K562 (cell line): ENCODE results near the gene LY6G6D. TPM values are rescaled to one million over a fixed set of nuclear protein-coding genes. Genes with fewer than 3 reads are reported as not detected.

Experiments
- ETV6 ChIP-seq, 3 experiments: fragments of 150-350 bp in 1 of 3; sonication (generic) in 1 of 3; formaldehyde crosslinking in 1 of 3; IDR thresholded peaks; 2 replicates each; pipeline versions ENCODE4 v1.6.1 to v1.8.0; 2014 to 2022; ENCODE audit warnings: borderline replicate concordance in 2 of 3, low read depth in 2 of 3, antibody characterized with exemption in 1 of 3, low read length in 1 of 3, mild to moderate bottlenecking in 1 of 3, missing genetic modification reagents in 1 of 3
- GATA2 ChIP-seq: sonication (generic); formaldehyde crosslinking; IDR thresholded peaks from 2 replicates; pipeline ENCODE4 v1.4.0; 2020; ENCODE audit warnings: mild to moderate bottlenecking, missing genetic modification reagents
- HDAC3 ChIP-seq: fragments of 450-650 bp; IDR thresholded peaks from 2 replicates; pipeline ENCODE4 v1.6.1; 2018; ENCODE audit warnings: borderline replicate concordance, mild to moderate bottlenecking, moderate library complexity; ENCODE audit not compliant: partially characterized antibody
- KLF10 ChIP-seq: fragments of 250-450 bp; sonication (Bioruptor Pico); IDR thresholded peaks from 2 replicates; pipeline ENCODE4 v1.6.1; 2021; ENCODE audit warnings: matching md5 sums
- MED1 ChIP-seq: sonication (generic); formaldehyde crosslinking; IDR thresholded peaks from 2 replicates; pipeline ENCODE4 v1.8.1; 2023; ENCODE audit warnings: missing genetic modification reagents, borderline replicate concordance
- NFRKB ChIP-seq: fragments of 450-650 bp; IDR thresholded peaks from 2 replicates; pipeline ENCODE4 v1.6.1; 2016; ENCODE audit warnings: low read depth
- PCBP1 ChIP-seq: fragments of 200-400 bp; formaldehyde crosslinking; IDR thresholded peaks from 2 replicates; pipeline ENCODE4 v1.6.1; 2018; ENCODE audit warnings: mild to moderate bottlenecking, low read depth, low read length; ENCODE audit not compliant: poor library complexity, severe bottlenecking
- PML ChIP-seq: IDR thresholded peaks from 2 replicates; pipeline ENCODE4 v1.6.1; 2012; ENCODE audit warnings: low read length, inconsistent platforms
- PRPF4 ChIP-seq: fragments of 200-400 bp; formaldehyde crosslinking; IDR thresholded peaks from one replicate; pipeline ENCODE4 v1.6.1; 2017; ENCODE audit warnings: low read length, low read depth, mild to moderate bottlenecking; ENCODE audit not compliant: insufficient read depth, poor library complexity, severe bottlenecking
- SIN3A ChIP-seq, 2 experiments: fragments of 150-350 bp in 1 of 2; IDR thresholded peaks; 2 replicates each; pipeline ENCODE4 v1.6.1; 2011 to 2016; ENCODE audit warnings: borderline replicate concordance in 2 of 2, low read depth in 2 of 2, low read length in 2 of 2, mild to moderate bottlenecking in 2 of 2, moderate library complexity in 2 of 2; ENCODE audit not compliant: control insufficient read depth in 1 of 2
- SRSF1 ChIP-seq: fragments of 200-400 bp; formaldehyde crosslinking; IDR thresholded peaks from 2 replicates; pipeline ENCODE4 v1.6.1; 2017; ENCODE audit warnings: mild to moderate bottlenecking, low read depth, low read length, moderate library complexity
- SRSF9 ChIP-seq: fragments of 200-400 bp; formaldehyde crosslinking; IDR thresholded peaks from 2 replicates; pipeline ENCODE4 v1.6.1; 2017; ENCODE audit warnings: low read depth, low read length, borderline replicate concordance
- TCF7 ChIP-seq: sonication (generic); IDR thresholded peaks from 2 replicates; pipeline ENCODE4 v1.6.1; 2016; ENCODE audit warnings: antibody characterized with exemption, borderline replicate concordance
- ZNF140 ChIP-seq: fragments of 250-450 bp; sonication (Bioruptor Pico); IDR thresholded peaks from 2 replicates; pipeline ENCODE4 v1.8.0; 2021; ENCODE audit warnings: moderate library complexity, mild to moderate bottlenecking, inconsistent platforms
- ZNF217 ChIP-seq: sonication (generic); formaldehyde crosslinking; IDR thresholded peaks from 2 replicates; pipeline ENCODE4 v1.8.0; 2022; ENCODE audit warnings: mild to moderate bottlenecking, missing genetic modification reagents
- ZNF232 ChIP-seq: sonication (generic); formaldehyde crosslinking; IDR thresholded peaks from 2 replicates; pipeline ENCODE4 v1.8.0; 2022; ENCODE audit warnings: mild to moderate bottlenecking, missing genetic modification reagents
- polyA plus RNA-seq, 8 experiments: library from polyadenylated mRNA; depleted of rRNA in 4 of 8; stranded (reverse) in 5 of 8; unstranded in 3 of 8; fragments of >200 nt; fragmentation: Nextera tagmentation in 2 of 8; fragmentation: Illumina TruSeq in 1 of 8; extraction: Ambion mirVana in 2 of 8; extraction: Trizol in 1 of 8; gene quantifications; 2 replicates each; pipeline versions ENCODE4 v1.2.1 to v1.2.3, GENCODE V29; 2011 to 2014; ENCODE audit warnings: inconsistent platforms in 1 of 8, missing spikeins in 1 of 8
- total RNA-seq, 7 experiments: library from RNA; depleted of rRNA in 6 of 7; stranded (reverse); fragments of >200 nt in 6 of 7; fragmentation: Illumina TruSeq in 2 of 7; extraction: Trizol in 2 of 7; gene quantifications; 2 replicates each; pipeline versions ENCODE4 v1.2.1 to v1.2.3, GENCODE V29; 2011 to 2021; ENCODE audit warnings: low replicate concordance in 1 of 7
- TF ChIP-seq, protein P1 (sequence below): fragments of 250-450 bp; sonication (Bioruptor Pico); IDR thresholded peaks from 2 replicates; pipeline ENCODE4 v1.5.0; 2021
- TF ChIP-seq, protein P2 (sequence below): IDR thresholded peaks from 2 replicates; pipeline ENCODE4 v1.6.1; 2012; ENCODE audit warnings: low read depth, low read length, improper control_type of control experiment, borderline replicate concordance
- TF ChIP-seq, protein P3 (sequence below), 2 experiments: fragments of 200-800 bp in 1 of 2; sonication (Bioruptor generic) in 1 of 2; sonication (generic) in 1 of 2; formaldehyde crosslinking in 1 of 2; IDR thresholded peaks in 1 of 2; conservative IDR thresholded peaks in 1 of 2; 2 replicates each; pipeline versions ENCODE4 v1.5.0 to v1.6.1; 2016 to 2020; ENCODE audit warnings: missing compliant biosample characterization in 1 of 2, missing genetic modification characterization in 1 of 2, missing genetic modification reagents in 1 of 2
- TF ChIP-seq, protein P4 (sequence below): fragments of 200-400 bp; formaldehyde crosslinking; IDR thresholded peaks from 2 replicates; pipeline ENCODE4 v1.6.1; 2017; ENCODE audit warnings: mild to moderate bottlenecking, low read depth, low read length, moderate library complexity

Gene LY6G6D
- total and polyA plus RNA-seq, 9 of the 15 experiments (the other 6 are each of a cell fraction or from before 2014, with no cell fraction given): 0.30 to 0.38 TPM; not detected in 7

DNA sequence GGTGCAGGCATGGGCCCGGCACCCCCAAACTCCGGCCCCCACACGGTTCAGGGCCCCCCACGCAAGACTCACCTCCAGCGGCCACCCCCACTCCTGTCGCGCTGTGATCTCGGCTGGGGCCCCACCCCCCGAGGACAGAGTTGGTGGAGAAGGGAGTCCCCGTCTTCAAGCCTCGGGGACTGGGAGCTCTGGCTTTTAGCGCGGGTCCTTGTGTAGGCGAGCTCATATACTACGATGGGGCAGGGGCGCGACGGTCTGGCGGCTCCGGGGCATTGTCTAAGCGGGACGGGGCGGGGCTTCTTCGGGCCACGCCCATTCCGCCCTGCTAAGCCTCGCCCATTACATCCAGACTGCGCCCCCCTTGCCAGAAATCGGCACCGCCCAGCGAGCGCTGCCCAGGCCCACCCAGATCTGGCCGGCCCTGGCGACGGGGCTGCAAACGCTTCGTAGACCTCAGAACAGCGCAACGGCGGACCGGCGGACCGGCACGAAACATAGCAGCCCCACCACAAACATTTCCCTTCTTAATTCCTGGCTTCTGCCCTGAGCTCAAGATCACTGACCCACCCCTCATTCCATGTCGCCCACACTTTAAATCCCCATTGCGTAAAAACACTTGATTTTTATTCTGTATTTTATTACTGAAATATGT is 15.0 kb downstream of the LY6G6D start (continued):
- TF ChIP-seq GATA2: no peak
- no peak for TF ChIP-seq TCF7
- TF ChIP-seq ETV6 (IDR thresholded peaks at IDR 0.05; ENCODE audit: borderline replicate concordance in 1 of 2, low read depth in 2 of 2, low read length in 1 of 2): no peak
- TF ChIP-seq ETV6 (CRISPR knock-in tag; IDR thresholded peaks at IDR 0.05; ENCODE audit: borderline replicate concordance): peak; percentile 89; the same call in 1 of the 2 replicates
- peak; percentile 73 for TF ChIP-seq PCBP1
- TF ChIP-seq, protein P1, sequence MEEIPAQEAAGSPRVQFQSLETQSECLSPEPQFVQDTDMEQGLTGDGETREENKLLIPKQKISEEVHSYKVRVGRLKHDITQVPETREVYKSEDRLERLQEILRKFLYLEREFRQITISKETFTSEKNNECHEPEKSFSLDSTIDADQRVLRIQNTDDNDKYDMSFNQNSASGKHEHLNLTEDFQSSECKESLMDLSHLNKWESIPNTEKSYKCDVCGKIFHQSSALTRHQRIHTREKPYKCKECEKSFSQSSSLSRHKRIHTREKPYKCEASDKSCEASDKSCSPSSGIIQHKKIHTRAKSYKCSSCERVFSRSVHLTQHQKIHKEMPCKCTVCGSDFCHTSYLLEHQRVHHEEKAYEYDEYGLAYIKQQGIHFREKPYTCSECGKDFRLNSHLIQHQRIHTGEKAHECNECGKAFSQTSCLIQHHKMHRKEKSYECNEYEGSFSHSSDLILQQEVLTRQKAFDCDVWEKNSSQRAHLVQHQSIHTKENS (CRISPR knock-in tag): peak; percentile 99
- no peak for TF ChIP-seq SRSF9
- TF ChIP-seq PML: peak; percentile 86
- peak in 1 of 2 experiments; percentile 93; a peak in 1 of 4 replicates for TF ChIP-seq SIN3A (IDR thresholded peaks at IDR 0.05; ENCODE audit: borderline replicate concordance in 2 of 2, control insufficient read depth in 1 of 2, low read depth in 2 of 2, low read length in 2 of 2)
- no peak for TF ChIP-seq ZNF140 (CRISPR knock-in tag)
- no peak for TF ChIP-seq ZNF217 (CRISPR knock-in tag)
- TF ChIP-seq ZNF232 (CRISPR knock-in tag): peak; percentile 76; the same call in 1 of the 2 replicates
- TF ChIP-seq, protein P2, sequence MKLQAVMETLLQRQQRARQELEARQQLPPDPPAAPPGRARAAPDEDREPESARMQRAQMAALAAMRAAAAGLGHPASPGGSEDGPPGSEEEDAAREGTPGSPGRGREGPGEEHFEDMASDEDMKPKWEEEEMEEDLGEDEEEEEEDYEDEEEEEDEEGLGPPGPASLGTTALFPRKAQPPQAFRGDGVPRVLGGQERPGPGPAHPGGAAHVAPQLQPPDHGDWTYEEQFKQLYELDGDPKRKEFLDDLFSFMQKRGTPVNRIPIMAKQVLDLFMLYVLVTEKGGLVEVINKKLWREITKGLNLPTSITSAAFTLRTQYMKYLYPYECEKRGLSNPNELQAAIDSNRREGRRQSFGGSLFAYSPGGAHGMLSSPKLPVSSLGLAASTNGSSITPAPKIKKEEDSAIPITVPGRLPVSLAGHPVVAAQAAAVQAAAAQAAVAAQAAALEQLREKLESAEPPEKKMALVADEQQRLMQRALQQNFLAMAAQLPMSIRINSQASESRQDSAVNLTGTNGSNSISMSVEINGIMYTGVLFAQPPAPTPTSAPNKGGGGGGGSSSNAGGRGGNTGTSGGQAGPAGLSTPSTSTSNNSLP: no peak
- TF ChIP-seq, protein P3, sequence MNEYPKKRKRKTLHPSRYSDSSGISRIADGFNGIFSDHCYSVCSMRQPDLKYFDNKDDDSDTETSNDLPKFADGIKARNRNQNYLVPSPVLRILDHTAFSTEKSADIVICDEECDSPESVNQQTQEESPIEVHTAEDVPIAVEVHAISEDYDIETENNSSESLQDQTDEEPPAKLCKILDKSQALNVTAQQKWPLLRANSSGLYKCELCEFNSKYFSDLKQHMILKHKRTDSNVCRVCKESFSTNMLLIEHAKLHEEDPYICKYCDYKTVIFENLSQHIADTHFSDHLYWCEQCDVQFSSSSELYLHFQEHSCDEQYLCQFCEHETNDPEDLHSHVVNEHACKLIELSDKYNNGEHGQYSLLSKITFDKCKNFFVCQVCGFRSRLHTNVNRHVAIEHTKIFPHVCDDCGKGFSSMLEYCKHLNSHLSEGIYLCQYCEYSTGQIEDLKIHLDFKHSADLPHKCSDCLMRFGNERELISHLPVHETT (CRISPR knock-in tag; conservative IDR thresholded peaks at IDR 0.05 in 1 of 2, IDR thresholded peaks at IDR 0.05 in 1 of 2): no peak
- no peak for TF ChIP-seq NFRKB
- TF ChIP-seq HDAC3: no peak
- TF ChIP-seq KLF10: peak; percentile 95
- TF ChIP-seq, protein P4, sequence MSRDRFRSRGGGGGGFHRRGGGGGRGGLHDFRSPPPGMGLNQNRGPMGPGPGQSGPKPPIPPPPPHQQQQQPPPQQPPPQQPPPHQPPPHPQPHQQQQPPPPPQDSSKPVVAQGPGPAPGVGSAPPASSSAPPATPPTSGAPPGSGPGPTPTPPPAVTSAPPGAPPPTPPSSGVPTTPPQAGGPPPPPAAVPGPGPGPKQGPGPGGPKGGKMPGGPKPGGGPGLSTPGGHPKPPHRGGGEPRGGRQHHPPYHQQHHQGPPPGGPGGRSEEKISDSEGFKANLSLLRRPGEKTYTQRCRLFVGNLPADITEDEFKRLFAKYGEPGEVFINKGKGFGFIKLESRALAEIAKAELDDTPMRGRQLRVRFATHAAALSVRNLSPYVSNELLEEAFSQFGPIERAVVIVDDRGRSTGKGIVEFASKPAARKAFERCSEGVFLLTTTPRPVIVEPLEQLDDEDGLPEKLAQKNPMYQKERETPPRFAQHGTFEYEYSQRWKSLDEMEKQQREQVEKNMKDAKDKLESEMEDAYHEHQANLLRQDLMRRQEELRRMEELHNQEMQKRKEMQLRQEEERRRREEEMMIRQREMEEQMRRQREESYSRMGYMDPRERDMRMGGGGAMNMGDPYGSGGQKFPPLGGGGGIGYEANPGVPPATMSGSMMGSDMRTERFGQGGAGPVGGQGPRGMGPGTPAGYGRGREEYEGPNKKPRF: no peak
- no peak for TF ChIP-seq PRPF4
- no peak for TF ChIP-seq MED1
- TF ChIP-seq SRSF1: 0 out of 2 replicates have a peak, but pooled peaks have one; percentile 85
